B cell (primary cell): ENCODE measurements around the gene TEAD1. TPM values are rescaled to one million over a fixed set of nuclear protein-coding genes. Genes with fewer than 3 reads are reported as not detected.

Source experiments
- ATAC-seq: fragments of 200-7000 bp; cut with Tn5 transposase; one replicate; pipeline ENCODE4 v1.10.0; 2021; ENCODE audit warnings: low read depth, mild to moderate bottlenecking, moderate number of reproducible peaks, moderate library complexity
- CTCF ChIA-PET: fragments of 350-600 bp; sonication (Branson Sonifier 250); formaldehyde crosslinking; loops from one replicate; lab custom pipeline; 2021; ENCODE audit warnings: antibody characterized with exemption, inconsistent platforms; lab: Charles Lee
- POLR2A ChIA-PET: fragments of 350-600 bp; sonication (Branson Sonifier 250); formaldehyde crosslinking; loops from one replicate; lab custom pipeline; 2021; ENCODE audit warnings: antibody characterized with exemption; lab: Charles Lee
- DNase-seq: peaks from one replicate; pipeline ENCODE4 v3.0.0; 2013
- H2AFZ ChIP-seq: 2 replicates; pipeline ENCODE4 v1.6.1; 2012; ENCODE audit warnings: mild to moderate bottlenecking, low read depth, low read length; ENCODE audit not compliant: insufficient read depth, poor library complexity, severe bottlenecking
- H3K27ac ChIP-seq, 2 donors: 1 replicate in 1 of 2; 2 replicates in 1 of 2; pipeline ENCODE4 v1.5.1; 2012 to 2013; ENCODE audit warnings: low read length in 2 of 2, mild to moderate bottlenecking in 2 of 2, moderate library complexity in 1 of 2
- H3K27me3 ChIP-seq, 4 experiments: fragments of 200-600 bp in 1 of 4; sonication (generic) in 1 of 4; replicated peaks in 1 of 4; 1 replicate in 2 of 4; 2 replicates in 2 of 4; pipeline versions ENCODE4 v1.6.1 to v1.7.0; 2013 to 2016; ENCODE audit warnings: low read length in 3 of 4, mild to moderate bottlenecking in 2 of 4, mixed read lengths in 1 of 4, moderate library complexity in 1 of 4; ENCODE audit not compliant: insufficient read depth in 4 of 4, control insufficient read depth in 3 of 4; ENCODE audit errors: control extremely low read depth in 1 of 4
- H3K36me3 ChIP-seq, 2 experiments: replicated peaks in 1 of 2; 1 replicate in 1 of 2; 2 replicates in 1 of 2; pipeline versions ENCODE4 v1.6.1 to v1.7.1; 2013; ENCODE audit warnings: low read length in 1 of 2; ENCODE audit not compliant: insufficient read depth in 2 of 2, control insufficient read depth in 1 of 2; ENCODE audit errors: control extremely low read depth in 1 of 2, extremely low read depth in 1 of 2
- H3K4me1 ChIP-seq, 2 donors: fragments of 200-600 bp in 1 of 2; sonication (generic) in 1 of 2; 1 replicate in 1 of 2; 2 replicates in 1 of 2; pipeline versions ENCODE4 v1.5.1 to v1.6.1; 2013 to 2017; ENCODE audit warnings: low read length in 2 of 2; ENCODE audit not compliant: control insufficient read depth in 2 of 2, insufficient read depth in 2 of 2
- H3K4me2 ChIP-seq: replicated peaks from 2 replicates; pipeline ENCODE3; 2012; ENCODE audit warnings: mild to moderate bottlenecking, low read depth, low read length; ENCODE audit not compliant: poor library complexity, severe bottlenecking
- H3K4me3 ChIP-seq, 5 experiments: fragments of 200-600 bp in 1 of 5; sonication (generic) in 1 of 5; 1 replicate in 3 of 5; 2 replicates in 2 of 5; pipeline versions ENCODE4 v1.5.1 to v1.7.0; 2011 to 2016; ENCODE audit warnings: low read length in 4 of 5, mild to moderate bottlenecking in 4 of 5, low read depth in 2 of 5, control low read depth in 1 of 5, moderate library complexity in 1 of 5; ENCODE audit not compliant: insufficient read depth in 1 of 5; ENCODE audit errors: control extremely low read depth in 1 of 5, extremely low read depth in 1 of 5
- H3K79me2 ChIP-seq: fragments of 200-600 bp; sonication (generic); one replicate; pipeline ENCODE4 v1.6.0; 2016; ENCODE audit warnings: low read length; ENCODE audit not compliant: control insufficient read depth, insufficient read depth
- H3K9ac ChIP-seq: fragments of 200-600 bp; sonication (generic); 2 replicates; pipeline ENCODE4 v1.6.1; 2017; ENCODE audit warnings: mild to moderate bottlenecking, low read length, moderate library complexity
- H3K9me3 ChIP-seq, 3 donors: one replicate each; pipeline versions ENCODE4 v1.6.1 to v1.7.1; 2013; ENCODE audit warnings: low read length in 2 of 3; ENCODE audit not compliant: control insufficient read depth in 2 of 3, insufficient read depth in 1 of 3; ENCODE audit errors: control extremely low read depth in 1 of 3
- H4K20me1 ChIP-seq: 2 replicates; pipeline ENCODE4 v1.6.0; 2012; ENCODE audit warnings: mild to moderate bottlenecking, low read length; ENCODE audit not compliant: insufficient read depth, control insufficient read depth, poor library complexity, severe bottlenecking
- H3K27ac Mint-ChIP-seq: one replicate; pipeline ENCODE4 v1.8.0; 2021; ENCODE audit warnings: mixed read lengths
- H3K27me3 Mint-ChIP-seq: one replicate; pipeline ENCODE4 v1.8.0; 2021; ENCODE audit warnings: mixed read lengths
- H3K4me1 Mint-ChIP-seq: one replicate; pipeline ENCODE4 v1.8.0; 2021; ENCODE audit warnings: mixed read lengths
- H3K4me3 Mint-ChIP-seq: one replicate; pipeline ENCODE4 v1.8.0; 2021; ENCODE audit warnings: mixed read lengths
- H3K9me3 Mint-ChIP-seq: one replicate; pipeline ENCODE4 v1.8.0; 2022; ENCODE audit warnings: mixed read lengths; ENCODE audit not compliant: insufficient read depth
- EZH2 ChIP-seq: IDR thresholded peaks from 2 replicates; pipeline ENCODE4 v1.6.1; 2012; ENCODE audit warnings: borderline replicate concordance, low read depth, mild to moderate bottlenecking, moderate library complexity, low read length; ENCODE audit not compliant: insufficient read depth, poor library complexity, severe bottlenecking
- WGBS: methylation state at CpG from one replicate; pipeline ENCODE4 v1.1.5; 2013; ENCODE audit warnings: missing lambda C conversion rate; ENCODE audit not compliant: insufficient coverage; 5-methylcytosine and 5-hydroxymethylcytosine counted together
- intact Hi-C: fragments of 100-400 bp; cut with micrococcal nuclease; formaldehyde crosslinking; loops from one replicate; pipeline ENCODE4 v1.10.0; 2022
- polyA plus RNA-seq: library from polyadenylated mRNA; depleted of rRNA; stranded (reverse); fragments of >200 nt; gene quantifications from 2 replicates; pipeline ENCODE4 v1.2.3, GENCODE V29; 2012
- total RNA-seq, 2 donors: library from RNA; stranded (reverse); fragments of 120-200 nt in 1 of 2; gene quantifications; 1 replicate in 1 of 2; 2 replicates in 1 of 2; pipeline versions ENCODE4 v1.2.3 to v1.2.4, GENCODE V29; 2013 to 2022
- TF ChIP-seq, protein P1 (sequence below): fragments of 200-600 bp; IDR thresholded peaks from one replicate; pipeline ENCODE4 v1.8.0; 2022; ENCODE audit warnings: antibody characterized with exemption, mild to moderate bottlenecking

The TEAD1 gene
- total and polyA plus RNA-seq, 2 donors (not counting 1 experiment from before 2014, with no cell fraction given): 0.30 TPM; not detected in 1

DNA sequence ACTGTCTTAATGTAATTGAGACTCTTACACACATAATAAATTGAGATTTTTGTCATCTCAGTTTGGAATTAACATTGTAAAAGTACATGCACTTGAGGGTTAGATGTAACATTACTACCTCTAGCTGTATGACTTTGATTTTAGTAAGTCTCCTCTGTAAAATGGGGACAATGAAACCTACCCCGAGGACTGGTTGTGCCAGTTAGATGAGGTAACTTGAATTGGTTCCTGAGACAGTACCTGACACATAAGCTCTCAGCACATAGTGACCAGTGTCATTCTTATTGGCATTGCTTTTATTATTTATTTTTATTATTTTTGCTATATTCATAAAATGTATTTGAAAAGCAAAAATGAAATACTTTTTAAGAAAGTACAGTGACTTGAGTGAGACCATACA, 114.8 kb downstream of the TEAD1 start:
- H3K9me3 ChIP-seq: peaks cover 0 to 3% (median 0%) of the 10 kb centered on the region in 3 donors
- TF ChIP-seq, protein P1, sequence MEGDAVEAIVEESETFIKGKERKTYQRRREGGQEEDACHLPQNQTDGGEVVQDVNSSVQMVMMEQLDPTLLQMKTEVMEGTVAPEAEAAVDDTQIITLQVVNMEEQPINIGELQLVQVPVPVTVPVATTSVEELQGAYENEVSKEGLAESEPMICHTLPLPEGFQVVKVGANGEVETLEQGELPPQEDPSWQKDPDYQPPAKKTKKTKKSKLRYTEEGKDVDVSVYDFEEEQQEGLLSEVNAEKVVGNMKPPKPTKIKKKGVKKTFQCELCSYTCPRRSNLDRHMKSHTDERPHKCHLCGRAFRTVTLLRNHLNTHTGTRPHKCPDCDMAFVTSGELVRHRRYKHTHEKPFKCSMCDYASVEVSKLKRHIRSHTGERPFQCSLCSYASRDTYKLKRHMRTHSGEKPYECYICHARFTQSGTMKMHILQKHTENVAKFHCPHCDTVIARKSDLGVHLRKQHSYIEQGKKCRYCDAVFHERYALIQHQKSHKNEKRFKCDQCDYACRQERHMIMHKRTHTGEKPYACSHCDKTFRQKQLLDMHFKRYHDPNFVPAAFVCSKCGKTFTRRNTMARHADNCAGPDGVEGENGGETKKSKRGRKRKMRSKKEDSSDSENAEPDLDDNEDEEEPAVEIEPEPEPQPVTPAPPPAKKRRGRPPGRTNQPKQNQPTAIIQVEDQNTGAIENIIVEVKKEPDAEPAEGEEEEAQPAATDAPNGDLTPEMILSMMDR: no peak
- TF ChIP-seq EZH2: no peak
- ChIA-PET POLR2A (no interaction called here), CTCF (no interaction called here)
- H3K36me3 ChIP-seq: no peaks in the 10 kb centered on the region
- H3K27ac ChIP-seq: no peak overlapping the region
- H3K4me2 ChIP-seq: no peak overlapping the region
- no peak overlapping the region for H3K4me3 ChIP-seq
- Mint-ChIP-seq H3K27ac (no peak overlapping the region), H3K9me3 (no peaks in the 10 kb centered on the region), H3K27me3 (no peaks in the 10 kb centered on the region), H3K4me1 (no peaks in the 10 kb centered on the region), H3K4me3 (no peak overlapping the region)
- no peak overlapping the region for H3K9ac ChIP-seq
- H4K20me1 ChIP-seq: no peaks in the 10 kb centered on the region
- no peak for DNase-seq
- no peaks in the 10 kb centered on the region for H3K79me2 ChIP-seq
- intact Hi-C loops: no loop called here
- H3K4me1 ChIP-seq: no peaks in the 10 kb centered on the region
- H2AFZ ChIP-seq: no peak overlapping the region
- no CpG with 5 or more reads among the region's 1 CpG for WGBS
- ATAC-seq: no peak
- H3K27me3 ChIP-seq: no peaks in the 10 kb centered on the region

DNA sequence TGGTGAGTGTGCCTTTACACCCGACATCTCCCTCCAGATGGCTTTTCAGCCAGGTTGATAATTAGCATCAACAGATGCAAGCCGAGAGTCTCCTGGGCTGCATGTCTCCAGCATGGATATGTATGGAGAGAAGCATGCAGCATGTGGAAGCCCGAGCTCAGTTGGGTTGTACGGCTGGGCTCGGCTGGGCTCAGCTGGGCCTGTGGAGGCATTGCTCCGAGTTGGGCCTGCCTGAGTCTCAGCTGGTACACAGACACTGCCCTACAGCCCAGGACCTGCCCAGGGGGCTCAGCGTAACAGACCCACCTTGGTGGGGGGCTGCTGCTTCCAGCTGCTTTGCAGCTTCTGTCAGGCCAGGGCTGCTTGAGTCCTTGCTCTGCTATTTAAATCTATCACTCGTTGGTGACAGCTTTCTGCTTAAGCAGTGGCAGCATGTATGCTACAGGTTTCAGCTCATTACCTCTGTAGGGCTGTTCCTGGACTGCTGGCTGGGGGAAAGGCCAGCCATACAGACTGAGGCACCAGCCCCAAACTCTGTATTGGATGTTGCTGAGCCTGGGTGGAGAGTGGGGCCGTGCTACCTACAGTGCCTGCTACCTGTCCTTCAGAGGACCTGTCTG, 115.5 kb downstream of the TEAD1 start:
- H3K27ac Mint-ChIP-seq: no peak overlapping the region
- ChIA-PET POLR2A (no interaction called here), CTCF (no interaction called here)
- H3K9ac ChIP-seq: no peak overlapping the region
- no peak for TF ChIP-seq EZH2
- TF ChIP-seq, protein P1: no peak
- H3K9me3 ChIP-seq: peaks cover 0 to 3% (median 0%) of the 10 kb centered on the region in 3 donors
- WGBS: 91% methylated on average over 8 of the region's 9 CpGs
- intact Hi-C loops: no loop called here
- no peak overlapping the region for H3K4me2 ChIP-seq
- H2AFZ ChIP-seq: no peak overlapping the region
- DNase-seq (no peak), ATAC-seq (no peak)
- H3K27ac ChIP-seq: no peak overlapping the region
- H3K4me1 Mint-ChIP-seq: no peaks in the 10 kb centered on the region
- no peaks in the 10 kb centered on the region for H3K27me3 ChIP-seq
- no peaks in the 10 kb centered on the region for H3K36me3 ChIP-seq
- no peaks in the 10 kb centered on the region for H3K79me2 ChIP-seq
- no peaks in the 10 kb centered on the region for H3K9me3 Mint-ChIP-seq
- H3K4me1 ChIP-seq: no peaks in the 10 kb centered on the region
- H3K4me3 ChIP-seq: no peak overlapping the region
- no peak overlapping the region for H3K4me3 Mint-ChIP-seq
- H3K27me3 Mint-ChIP-seq: no peaks in the 10 kb centered on the region
- H4K20me1 ChIP-seq: no peaks in the 10 kb centered on the region
